PC-3 (cell line): ENCODE measurements around the gene EPC1. TPM values are rescaled to one million over a fixed set of nuclear protein-coding genes. Genes with fewer than 3 reads are reported as not detected.
"Not testable (repeated sequence)": the region's sequence is repeated elsewhere in the genome, so short reads cannot be mapped to it uniquely, and the experiment has no call there.

Experiments
- ATAC-seq: fragments of 200-7000 bp; cut with Tn5 transposase; 2 replicates; pipeline ENCODE4 v1.9.1; 2020; ENCODE audit warnings: mild to moderate bottlenecking, moderate library complexity
- BruUV-seq: library from RNA; stranded (reverse); fragments of 400-500 nt; replicated peaks from 2 replicates; lab custom pipeline; 2021; lab: Mats Ljungman, UMichigan
- CTCF ChIA-PET: fragments of 300-600 bp; sonication (Branson Sonifier 250); formaldehyde crosslinking; loops from one replicate; lab custom pipeline; 2022; ENCODE audit warnings: antibody characterized with exemption; lab: Charles Lee
- POLR2A ChIA-PET: fragments of 300-600 bp; sonication (Branson Sonifier 250); formaldehyde crosslinking; loops from one replicate; lab custom pipeline; 2022; ENCODE audit warnings: antibody characterized with exemption; ENCODE audit not compliant: unreplicated experiment; lab: Charles Lee
- DNase-seq: peaks from one replicate; pipeline ENCODE4 v3.0.0-alpha.2; 2015
- H2AFZ ChIP-seq: fragments of 300-600 bp; sonication (generic); 2 replicates; pipeline ENCODE4 v1.6.0; 2016; ENCODE audit warnings: antibody characterized with exemption, low read length
- H3F3A ChIP-seq: fragments of 300-600 bp; sonication (generic); one replicate; pipeline ENCODE4 v1.6.0; 2017; ENCODE audit warnings: antibody characterized with exemption, low read length, control low read depth, mild to moderate bottlenecking; ENCODE audit not compliant: unreplicated experiment
- H3K27ac ChIP-seq: fragments of 300-600 bp; sonication (generic); 2 replicates; pipeline ENCODE4 v1.5.1; 2016; ENCODE audit warnings: mild to moderate bottlenecking, low read length
- H3K27me3 ChIP-seq: fragments of 300-600 bp; sonication (generic); 2 replicates; pipeline ENCODE4 v1.6.1; 2016; ENCODE audit warnings: low read length, mixed read lengths
- H3K36me3 ChIP-seq: fragments of 300-600 bp; sonication (generic); 2 replicates; pipeline ENCODE4 v1.6.1; 2016; ENCODE audit warnings: low read depth, mixed run types, low read length, mixed read lengths
- H3K4me1 ChIP-seq: fragments of 300-600 bp; sonication (generic); 2 replicates; pipeline ENCODE4 v1.5.1; 2016; ENCODE audit warnings: low read length; ENCODE audit not compliant: insufficient read depth
- H3K4me2 ChIP-seq: fragments of 300-600 bp; sonication (generic); 2 replicates; pipeline ENCODE4 v1.6.0; 2016; ENCODE audit warnings: low read length
- H3K4me3 ChIP-seq: fragments of 300-600 bp; sonication (generic); 2 replicates; pipeline ENCODE4 v1.5.1; 2016; ENCODE audit warnings: mild to moderate bottlenecking, low read length, mixed read lengths
- H3K79me2 ChIP-seq: fragments of 300-600 bp; sonication (generic); 2 replicates; pipeline ENCODE4 v1.6.1; 2017; ENCODE audit warnings: low read length, mixed read lengths
- H3K9ac ChIP-seq: fragments of 300-600 bp; sonication (generic); 2 replicates; pipeline ENCODE4 v1.6.0; 2016; ENCODE audit warnings: mild to moderate bottlenecking, low read length
- H3K9me2 ChIP-seq: fragments of 300-600 bp; sonication (generic); replicated peaks from 2 replicates; pipeline ENCODE4 v1.6.1; 2016; ENCODE audit warnings: mixed run types, low read length, mixed read lengths
- H3K9me3 ChIP-seq: fragments of 300-600 bp; sonication (generic); 2 replicates; pipeline ENCODE4 v1.6.1; 2016; ENCODE audit warnings: low read length, mixed read lengths
- H4K20me1 ChIP-seq: fragments of 300-600 bp; sonication (generic); 2 replicates; pipeline ENCODE4 v1.6.1; 2016; ENCODE audit warnings: low read length, mixed read lengths
- CTCF ChIP-seq: fragments of 300-600 bp; sonication (generic); conservative IDR thresholded peaks from 2 replicates; pipeline ENCODE4 v1.5.1; 2017; ENCODE audit warnings: antibody characterized with exemption, low read depth, mild to moderate bottlenecking, low read length
- EZH2 ChIP-seq: fragments of 300-600 bp; sonication (generic); IDR thresholded peaks from one replicate; pipeline ENCODE4 v1.6.1; 2017; ENCODE audit warnings: antibody characterized with exemption, mild to moderate bottlenecking, low read length; ENCODE audit not compliant: unreplicated experiment
- EZH2phosphoT487 ChIP-seq: fragments of 300-600 bp; sonication (generic); IDR thresholded peaks from 2 replicates; pipeline ENCODE4 v1.6.1; 2018; ENCODE audit warnings: mild to moderate bottlenecking, antibody characterized with exemption, low read length, borderline replicate concordance
- intact Hi-C: fragments of 100-400 bp; cut with micrococcal nuclease; formaldehyde crosslinking; loops from 2 replicates; pipeline ENCODE4 v1.9.0; 2023
- total RNA-seq: library from RNA; depleted of rRNA; stranded (reverse); fragments of >200 nt; gene quantifications from 2 replicates; pipeline ENCODE4 v1.2.3, GENCODE V29; 2014

Gene EPC1
- total RNA-seq, 1 experiment from 2014 or later = 72.7 TPM

GRCh38 chr10:32232378-32232777, 114.6 kb downstream of the EPC1 start:
- TF ChIP-seq CTCF = no peak
- TF ChIP-seq EZH2 = no peak
- H4K20me1 ChIP-seq = no peaks in the 10 kb centered on the region
- H3K27me3 ChIP-seq = no peaks in the 10 kb centered on the region
- H2AFZ ChIP-seq = no peak overlapping the region
- no peaks in the 10 kb centered on the region for H3K36me3 ChIP-seq
- H3K9me2 ChIP-seq = no peaks in the 10 kb centered on the region
- ChIA-PET CTCF (no interaction called here), POLR2A (no interaction called here)
- no peak overlapping the region for H3K4me2 ChIP-seq
- no peak overlapping the region for H3K4me3 ChIP-seq
- intact Hi-C loops = no loop called here
- ATAC-seq (no peak), DNase-seq (no peak)
- H3K79me2 ChIP-seq = no peaks in the 10 kb centered on the region
- H3K4me1 ChIP-seq = peaks cover 3% of the 10 kb centered on the region
- H3K27ac ChIP-seq = no peak overlapping the region
- BruUV-seq = no TSS peak
- H3F3A ChIP-seq = no peaks in the 10 kb centered on the region
- H3K9ac ChIP-seq = no peak overlapping the region
- no peaks in the 10 kb centered on the region for H3K9me3 ChIP-seq

DNA sequence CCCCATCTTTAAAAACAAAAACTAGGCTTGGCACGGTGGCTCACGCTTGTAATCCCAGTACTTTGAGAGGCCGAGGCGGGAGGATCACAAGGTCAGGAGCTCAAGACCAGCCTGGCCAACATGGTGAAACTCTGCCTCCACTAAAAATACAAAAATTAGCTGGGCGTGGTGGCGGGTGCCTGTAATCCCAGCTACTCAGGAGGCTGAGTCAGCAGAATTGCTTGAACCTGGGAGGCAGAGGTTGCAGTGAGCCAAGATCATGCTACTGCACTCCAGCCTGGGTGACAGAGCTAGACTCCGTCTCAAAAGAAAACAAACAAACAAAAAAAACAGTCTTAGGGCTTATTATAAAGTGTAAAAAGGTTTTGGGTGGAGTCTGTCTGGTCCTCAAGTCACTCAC, 117.2 kb downstream of the EPC1 start:
- H3K9ac ChIP-seq, H3K27ac ChIP-seq, H3K36me3 ChIP-seq, H3F3A ChIP-seq, DNase-seq, H3K4me1 ChIP-seq, H3K9me3 ChIP-seq, H4K20me1 ChIP-seq, H3K9me2 ChIP-seq, H2AFZ ChIP-seq, H3K4me3 ChIP-seq, intact Hi-C loops, H3K27me3 ChIP-seq, ATAC-seq, H3K4me2 ChIP-seq, BruUV-seq, CTCF ChIA-PET, H3K79me2 ChIP-seq: not testable (repeated sequence)
- POLR2A ChIA-PET = interaction anchor here (0.6 kb wide), 1 partner anchor 29 kb away, joined by 4 read pairs; no protein-coding TSS in a partner anchor

DNA sequence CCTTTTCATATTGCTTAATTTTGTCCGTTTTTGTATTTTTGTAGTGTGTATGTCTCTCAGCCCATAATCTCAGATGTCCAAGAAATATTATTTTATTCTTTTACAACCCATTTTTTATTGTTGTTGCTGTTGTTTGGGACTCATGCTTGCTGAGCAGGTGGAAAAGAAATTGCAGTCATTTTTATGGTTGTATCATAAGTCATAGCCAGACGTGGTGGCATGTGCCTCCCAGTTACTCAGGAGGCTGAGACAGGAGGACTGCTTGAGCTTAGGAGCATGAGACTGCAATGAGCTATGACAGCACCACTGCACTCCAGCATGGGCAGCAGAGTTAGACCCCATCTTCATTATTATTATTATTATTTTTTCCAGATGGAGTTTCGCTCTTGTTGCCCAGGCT, 117.8 kb downstream of the EPC1 start:
- no peak overlapping the region for H3K4me3 ChIP-seq
- H3K27me3 ChIP-seq = no peaks in the 10 kb centered on the region
- H3K79me2 ChIP-seq = 0 out of 2 replicates have a peak, but pooled peaks cover 3% of the 10 kb centered on the region
- H3K4me1 ChIP-seq = no peaks in the 10 kb centered on the region
- no peak overlapping the region for H3K9ac ChIP-seq
- H3K9me3 ChIP-seq = no peaks in the 10 kb centered on the region
- H4K20me1 ChIP-seq = no peaks in the 10 kb centered on the region
- no peak for DNase-seq
- intact Hi-C loops = no loop called here
- BruUV-seq = no TSS peak
- no peaks in the 10 kb centered on the region for H3F3A ChIP-seq
- no peaks in the 10 kb centered on the region for H3K9me2 ChIP-seq
- H2AFZ ChIP-seq = no peak overlapping the region
- ChIA-PET POLR2A (no interaction called here), CTCF (no interaction called here)
- H3K36me3 ChIP-seq = no peaks in the 10 kb centered on the region
- H3K27ac ChIP-seq = no peak overlapping the region
- TF ChIP-seq EZH2phosphoT487 (no peak), EZH2 (no peak), CTCF (no peak)
- no peak overlapping the region for H3K4me2 ChIP-seq
- no peak for ATAC-seq
